SK-N-SH (cell line): ENCODE data around the gene RAB10. TPM values are rescaled to one million over a fixed set of nuclear protein-coding genes. Genes with fewer than 3 reads are reported as not detected.

Experiments used
- CTCF ChIA-PET: fragments of 300-600, 350-600 bp; formaldehyde crosslinking; extraction: SDS; loops from one replicate; lab custom pipeline; 2021; lab: Yijun Ruan, JAX
- POLR2A ChIA-PET: fragments of 350-600 bp; sonication (Branson Sonifier 250); formaldehyde crosslinking; extraction: SDS; loops from one replicate; lab custom pipeline; 2020; ENCODE audit warnings: antibody characterized with exemption, inconsistent platforms; lab: Yijun Ruan, JAX
- DNase-seq: peaks from one replicate; pipeline ENCODE4 v3.0.0; 2012
- H2AFZ ChIP-seq: fragments of 200-600 bp; sonication (generic); 2 replicates; pipeline ENCODE4 v1.8.1; 2016; ENCODE audit warnings: antibody characterized with exemption, mild to moderate bottlenecking, low read depth
- H3F3A ChIP-seq: fragments of 200-600 bp; sonication (generic); replicated peaks from 2 replicates; pipeline ENCODE3; 2016; ENCODE audit warnings: antibody characterized with exemption, mild to moderate bottlenecking; ENCODE audit not compliant: insufficient read depth
- H3K27ac ChIP-seq, 2 experiments: fragments of 200-500 bp in 1 of 2; fragments of 200-600 bp in 1 of 2; sonication (Bioruptor generic) in 1 of 2; sonication (generic), shearing (Covaris generic) in 1 of 2; 2 replicates each; pipeline versions ENCODE4 v1.5.1 to v1.6.1; 2014 to 2016; ENCODE audit warnings: low read depth in 2 of 2, inconsistent platforms in 1 of 2, low read length in 1 of 2, mild to moderate bottlenecking in 1 of 2, mixed read lengths in 1 of 2
- H3K27me3 ChIP-seq: fragments of 200-600 bp; sonication (generic), shearing (Covaris generic); 2 replicates; pipeline ENCODE4 v1.6.1; 2016; ENCODE audit warnings: mixed run types; ENCODE audit not compliant: insufficient read depth
- H3K36me3 ChIP-seq, 2 experiments: fragments of 200-500 bp in 1 of 2; fragments of 200-600 bp in 1 of 2; sonication (Bioruptor generic) in 1 of 2; sonication (generic) in 1 of 2; replicated peaks in 1 of 2; 2 replicates each; pipeline versions ENCODE3 to v1.5.1; 2014 to 2016; ENCODE audit warnings: low read length in 1 of 2, mild to moderate bottlenecking in 1 of 2; ENCODE audit not compliant: insufficient read depth in 2 of 2, control insufficient read depth in 1 of 2
- H3K4me1 ChIP-seq, 2 experiments: fragments of 200-500 bp in 1 of 2; fragments of 200-600 bp in 1 of 2; sonication (Bioruptor generic) in 1 of 2; sonication (generic), shearing (Covaris generic) in 1 of 2; 2 replicates each; pipeline versions ENCODE4 v1.5.1 to v1.6.1; 2014 to 2016; ENCODE audit warnings: low read depth in 1 of 2, low read length in 1 of 2, mixed run types in 1 of 2; ENCODE audit not compliant: insufficient read depth in 2 of 2, control insufficient read depth in 1 of 2
- H3K4me2 ChIP-seq: fragments of 200-600 bp; sonication (generic), shearing (Covaris generic); 2 replicates; pipeline ENCODE4 v1.6.1; 2017; ENCODE audit warnings: mixed run types
- H3K4me3 ChIP-seq, 2 experiments: fragments of 200-500 bp in 1 of 2; fragments of 200-600 bp in 1 of 2; sonication (Bioruptor generic) in 1 of 2; sonication (generic), shearing (Covaris generic) in 1 of 2; 2 replicates each; pipeline versions ENCODE4 v1.5.1 to v1.8.1; 2014 to 2016; ENCODE audit warnings: low read depth in 2 of 2, inconsistent platforms in 1 of 2, low read length in 1 of 2, mild to moderate bottlenecking in 1 of 2, mixed read lengths in 1 of 2, moderate library complexity in 1 of 2
- H3K79me2 ChIP-seq: fragments of 200-600 bp; sonication (generic); 2 replicates; pipeline ENCODE4 v1.8.1; 2017; ENCODE audit warnings: mild to moderate bottlenecking; ENCODE audit not compliant: insufficient read depth
- H3K9ac ChIP-seq: fragments of 200-600 bp; sonication (generic); 2 replicates; pipeline ENCODE4 v1.6.1; 2017; ENCODE audit warnings: mixed run types
- H3K9me2 ChIP-seq: fragments of 200-600 bp; sonication (generic); 2 replicates; pipeline ENCODE4 v1.6.1; 2017; ENCODE audit warnings: mixed run types
- H3K9me3 ChIP-seq: fragments of 200-600 bp; sonication (generic); 2 replicates; pipeline ENCODE4 v1.6.1; 2017; ENCODE audit warnings: mixed run types, mild to moderate bottlenecking, moderate library complexity
- H4K20me1 ChIP-seq: fragments of 200-600 bp; sonication (generic); 2 replicates; pipeline ENCODE4 v1.6.1; 2017; ENCODE audit warnings: mild to moderate bottlenecking, mixed run types; ENCODE audit not compliant: insufficient read depth
- CHD2 ChIP-seq: fragments of 150-350 bp; IDR thresholded peaks from 2 replicates; pipeline ENCODE4 v1.6.1; 2018; ENCODE audit warnings: low read length; ENCODE audit not compliant: partially characterized antibody
- EP300 ChIP-seq, 2 experiments: IDR thresholded peaks; 2 replicates each; pipeline versions ENCODE4 v1.4.0 to v1.6.1; 2012; ENCODE audit warnings: borderline replicate concordance in 1 of 2, low read depth in 1 of 2, low read length in 1 of 2
- FOSL2 ChIP-seq: IDR thresholded peaks from 2 replicates; pipeline ENCODE4 v1.4.0; 2012; ENCODE audit warnings: low read depth, mild to moderate bottlenecking, moderate library complexity, borderline replicate concordance
- FOXM1 ChIP-seq: IDR thresholded peaks from 2 replicates; pipeline ENCODE4 v1.4.0; 2012; ENCODE audit warnings: low read depth, mild to moderate bottlenecking
- GATA2 ChIP-seq: sonication (generic); formaldehyde crosslinking; IDR thresholded peaks from 2 replicates; pipeline ENCODE4 v1.5.0; 2020; ENCODE audit warnings: mild to moderate bottlenecking, missing genetic modification reagents
- IRF3 ChIP-seq: fragments of 150-350 bp; IDR thresholded peaks from 2 replicates; pipeline ENCODE4 v1.6.1; 2016; ENCODE audit warnings: mild to moderate bottlenecking, low read depth, low read length
- MXI1 ChIP-seq: IDR thresholded peaks from 2 replicates; pipeline ENCODE4 v1.6.1; 2012; ENCODE audit warnings: mild to moderate bottlenecking, low read depth, low read length, improper control_type of control experiment
- NRF1 ChIP-seq: IDR thresholded peaks from 2 replicates; pipeline ENCODE4 v1.6.1; 2012; ENCODE audit warnings: low read depth, mild to moderate bottlenecking, low read length
- REST ChIP-seq: IDR thresholded peaks from 2 replicates; pipeline ENCODE4 v1.6.1; 2012; ENCODE audit warnings: mild to moderate bottlenecking, low read depth, low read length, moderate library complexity
- TEAD4 ChIP-seq: IDR thresholded peaks from 2 replicates; pipeline ENCODE4 v1.4.0; 2012; ENCODE audit warnings: mild to moderate bottlenecking, borderline replicate concordance; ENCODE audit not compliant: insufficient read depth
- USF2 ChIP-seq: fragments of 150-350 bp; IDR thresholded peaks from 2 replicates; pipeline ENCODE4 v1.6.1; 2017; ENCODE audit warnings: antibody characterized with exemption, low read length, low read depth, borderline replicate concordance
- WGBS: methylation state at CpG from one replicate; pipeline ENCODE4 v1.1.6; 2017; ENCODE audit warnings: low lambda C conversion rate; 5-methylcytosine and 5-hydroxymethylcytosine counted together
- polyA plus RNA-seq, 3 experiments: library from polyadenylated mRNA; depleted of rRNA; stranded (reverse); fragments of >200 nt; gene quantifications; 2 replicates each; pipeline ENCODE4 v1.2.3, GENCODE V29; 2012

Gene RAB10
- polyA plus RNA-seq, 1 of the 3 experiments (the other 2 are of a cell fraction) = 47.5 TPM

- peaks cover 0 to 6% of the 10 kb centered on the region in 2 experiments; a peak in 1 of 4 replicates for H3K4me1 ChIP-seq
- no peak overlapping the region for H2AFZ ChIP-seq
- TF ChIP-seq USF2 = no peak
- no peak for TF ChIP-seq EP300 (IDR thresholded peaks at IDR 0.05; ENCODE audit: borderline replicate concordance in 1 of 2, low read depth in 1 of 2, low read length in 1 of 2)
- no peak for TF ChIP-seq GATA2 (CRISPR knock-in tag)
- no peak for TF ChIP-seq TEAD4
- no peak for TF ChIP-seq IRF3
- no peak for TF ChIP-seq MXI1
- no peak for TF ChIP-seq NRF1
- TF ChIP-seq REST = no peak
- TF ChIP-seq FOXM1 = no peak
- TF ChIP-seq FOSL2 = no peak
- TF ChIP-seq CHD2 = no peak
- H3K36me3 ChIP-seq = no peaks in the 10 kb centered on the region
- CTCF ChIA-PET = no interaction called here
- no peaks in the 10 kb centered on the region for H4K20me1 ChIP-seq
- H3K4me3 ChIP-seq = no peak overlapping the region
- H3K9me3 ChIP-seq = no peaks in the 10 kb centered on the region
- 97% methylated on average over 34 of the region's 34 CpGs for WGBS
- no peak overlapping the region for H3K4me2 ChIP-seq
- no peak overlapping the region for H3K27ac ChIP-seq
- DNase-seq = peak; percentile 28
- H3F3A ChIP-seq = no peaks in the 10 kb centered on the region
- POLR2A ChIA-PET = interaction anchor here (0.6 kb wide), 1 partner anchor 9 kb away, joined by 3 read pairs; no protein-coding TSS in a partner anchor
- no peak overlapping the region for H3K9ac ChIP-seq
- H3K27me3 ChIP-seq = no peaks in the 10 kb centered on the region
- H3K9me2 ChIP-seq = no peaks in the 10 kb centered on the region
- no peaks in the 10 kb centered on the region for H3K79me2 ChIP-seq
These were observed 150.2 kb downstream of the RAB10 start for GRCh38 chr2:26184121-26184520.
